PC-9 (cell line): ENCODE measurements around the gene LENG8. TPM values are rescaled to one million over a fixed set of nuclear protein-coding genes. Genes with fewer than 3 reads are reported as not detected.

Experiments used
- BruUV-seq: library from RNA; stranded (reverse); fragments of 400-500 nt; replicated peaks from 2 replicates; lab custom pipeline; 2021; lab: Mats Ljungman, UMichigan
- CTCF ChIA-PET: fragments of 300-600 bp; sonication (Branson Sonifier 250); formaldehyde crosslinking; loops from one replicate; lab custom pipeline; 2022; ENCODE audit warnings: antibody characterized with exemption; lab: Charles Lee
- POLR2A ChIA-PET: fragments of 300-600 bp; sonication (Branson Sonifier 250); formaldehyde crosslinking; loops from one replicate; lab custom pipeline; 2022; ENCODE audit warnings: antibody characterized with exemption; ENCODE audit not compliant: unreplicated experiment; lab: Charles Lee
- DNase-seq, 2 experiments: peaks; one replicate each; pipeline versions ENCODE4 v3.0.0 to v3.0.0-alpha.2; 2015 to 2022; ENCODE audit warnings: mixed read lengths in 1 of 2
- H2AFZ ChIP-seq: fragments of 200-600 bp; sonication (generic); 2 replicates; pipeline ENCODE4 v1.8.1; 2017; ENCODE audit warnings: antibody characterized with exemption
- H3F3A ChIP-seq: fragments of 200-600 bp; sonication (generic); 2 replicates; pipeline ENCODE4 v1.8.1; 2017; ENCODE audit warnings: antibody characterized with exemption, mild to moderate bottlenecking, low read depth; ENCODE audit not compliant: insufficient read depth
- H3K27ac ChIP-seq: fragments of 200-600 bp; sonication (generic); 2 replicates; pipeline ENCODE4 v1.6.1; 2016; ENCODE audit warnings: mixed run types
- H3K27me3 ChIP-seq: fragments of 200-600 bp; sonication (generic); 2 replicates; pipeline ENCODE4 v1.6.1; 2016; ENCODE audit warnings: low read depth, mixed run types; ENCODE audit not compliant: insufficient read depth
- H3K36me3 ChIP-seq: fragments of 200-600 bp; sonication (generic); 2 replicates; pipeline ENCODE4 v1.6.1; 2016; ENCODE audit warnings: low read depth, mixed run types
- H3K4me1 ChIP-seq: fragments of 200-600 bp; sonication (generic); replicated peaks from 2 replicates; pipeline ENCODE4 v1.6.1; 2016; ENCODE audit warnings: mixed run types; ENCODE audit not compliant: insufficient read depth
- H3K4me2 ChIP-seq: fragments of 200-600 bp; sonication (generic); 2 replicates; pipeline ENCODE4 v1.6.1; 2017; ENCODE audit warnings: mixed run types
- H3K4me3 ChIP-seq: fragments of 200-600 bp; sonication (generic); 2 replicates; pipeline ENCODE4 v1.6.1; 2016; ENCODE audit warnings: mixed run types
- H3K79me2 ChIP-seq: fragments of 200-600 bp; sonication (generic); 2 replicates; pipeline ENCODE4 v1.6.1; 2017; ENCODE audit warnings: low read depth, mixed run types
- H3K9me2 ChIP-seq: fragments of 200-600 bp; sonication (generic); 2 replicates; pipeline ENCODE4 v1.8.1; 2017; ENCODE audit warnings: mild to moderate bottlenecking; ENCODE audit not compliant: insufficient read depth
- H3K9me3 ChIP-seq: fragments of 200-600 bp; sonication (generic); 2 replicates; pipeline ENCODE4 v1.8.1; 2016; ENCODE audit warnings: low read depth; ENCODE audit not compliant: insufficient read depth
- H4K20me1 ChIP-seq: fragments of 200-600 bp; sonication (generic); 2 replicates; pipeline ENCODE4 v1.8.1; 2017; ENCODE audit not compliant: insufficient read depth
- EZH2 ChIP-seq: fragments of 200-600 bp; sonication (generic); IDR thresholded peaks from 2 replicates; pipeline ENCODE4 v1.8.0; 2017; ENCODE audit warnings: antibody characterized with exemption, low read depth
- intact Hi-C: fragments of 100-400 bp; cut with micrococcal nuclease; formaldehyde crosslinking; loops from one replicate; pipeline ENCODE4 v1.10.0; 2022; ENCODE audit not compliant: unreplicated experiment
- total RNA-seq: library from RNA; stranded (reverse); gene quantifications from 2 replicates; pipeline ENCODE4 v1.2.3, GENCODE V29; 2021
- TF ChIP-seq, protein P1 (sequence below): fragments of 200-600 bp; sonication (generic); conservative IDR thresholded peaks from 2 replicates; pipeline ENCODE4 v1.6.1; 2017; ENCODE audit warnings: mixed run types, antibody characterized with exemption, mild to moderate bottlenecking, moderate library complexity

LENG8 gene
- total RNA-seq, 1 experiment from 2014 or later = 274 TPM

DNA sequence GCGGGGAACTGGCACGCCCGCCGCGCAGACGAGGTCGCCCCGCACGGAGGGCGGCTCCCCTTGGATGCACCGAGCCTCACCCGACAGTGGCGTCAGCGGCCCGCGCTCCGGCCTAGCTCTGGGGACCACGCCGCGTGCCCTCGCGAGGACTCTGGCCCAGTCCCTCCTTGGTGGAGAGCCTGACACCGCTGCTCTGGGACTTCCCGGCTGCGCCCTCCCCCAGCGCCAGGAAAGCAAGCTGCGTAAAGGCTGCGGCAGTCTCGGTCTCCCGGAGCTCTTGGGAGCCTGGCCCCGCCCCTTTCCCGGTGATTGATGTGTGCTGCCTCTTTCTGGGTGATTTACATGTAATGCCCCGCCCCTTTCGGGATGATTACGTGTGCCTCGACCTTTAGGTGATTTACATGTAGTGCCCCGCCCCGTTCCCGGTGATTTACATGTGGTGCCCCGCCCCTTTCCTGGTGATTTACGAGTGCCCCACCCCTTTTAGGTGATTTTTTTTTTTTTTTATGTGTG lies 14.6 kb downstream of the LENG8 start, which contains the start of gene LENG9:
LENG9 (minus strand) TSS at position 248 of the 513 bp plus-strand sequence. CDS start 252 bp downstream, outside the sequence.
- H3K4me2 ChIP-seq = peak within 1 kb of the TSS; percentile 86
- H3K4me3 ChIP-seq = peak within 1 kb of the TSS; percentile 77
- CTCF ChIA-PET = interaction anchor here (0.7 to 1.0 kb wide), 2 partner anchors 9 to 1084 kb away, joined by 4 to 5 read pairs; partner anchors contain the start of gene CDC42EP5
- peaks cover 31% of the 10 kb centered on the region for H4K20me1 ChIP-seq
- H3K9me2 ChIP-seq = no peaks in the 10 kb centered on the region
- POLR2A ChIA-PET = interaction anchor here (0.5 to 1.5 kb wide), 10 partner anchors 15 to 1191 kb away, joined by 3 to 35 read pairs (median 4); partner anchors contain the start of genes LENG8 and MBOAT7
- H3K4me1 ChIP-seq = peaks cover 18% of the 10 kb centered on the region
- H3K27me3 ChIP-seq = no peaks in the 10 kb centered on the region
- no peaks in the 10 kb centered on the region for H3K9me3 ChIP-seq
- peak; percentile 97 to 99 for DNase-seq
- no TSS peak for BruUV-seq
- intact Hi-C loops = loop anchor here (1.0 to 10.0 kb wide), 7 partner anchors 14 to 1011 kb away; partner anchors contain the start of genes KMT5C, LENG8, MYADM and RDH13
- H3K79me2 ChIP-seq = peaks cover 35% of the 10 kb centered on the region
- peak within 1 kb of the TSS; percentile 77 for H2AFZ ChIP-seq
- H3K27ac ChIP-seq = peak within 1 kb of the TSS; percentile 89
- 0 out of 2 replicates have a peak, but pooled peaks cover 4% of the 10 kb centered on the region for H3K36me3 ChIP-seq
- H3F3A ChIP-seq = peaks cover 40% of the 10 kb centered on the region
- TF ChIP-seq, protein P1, sequence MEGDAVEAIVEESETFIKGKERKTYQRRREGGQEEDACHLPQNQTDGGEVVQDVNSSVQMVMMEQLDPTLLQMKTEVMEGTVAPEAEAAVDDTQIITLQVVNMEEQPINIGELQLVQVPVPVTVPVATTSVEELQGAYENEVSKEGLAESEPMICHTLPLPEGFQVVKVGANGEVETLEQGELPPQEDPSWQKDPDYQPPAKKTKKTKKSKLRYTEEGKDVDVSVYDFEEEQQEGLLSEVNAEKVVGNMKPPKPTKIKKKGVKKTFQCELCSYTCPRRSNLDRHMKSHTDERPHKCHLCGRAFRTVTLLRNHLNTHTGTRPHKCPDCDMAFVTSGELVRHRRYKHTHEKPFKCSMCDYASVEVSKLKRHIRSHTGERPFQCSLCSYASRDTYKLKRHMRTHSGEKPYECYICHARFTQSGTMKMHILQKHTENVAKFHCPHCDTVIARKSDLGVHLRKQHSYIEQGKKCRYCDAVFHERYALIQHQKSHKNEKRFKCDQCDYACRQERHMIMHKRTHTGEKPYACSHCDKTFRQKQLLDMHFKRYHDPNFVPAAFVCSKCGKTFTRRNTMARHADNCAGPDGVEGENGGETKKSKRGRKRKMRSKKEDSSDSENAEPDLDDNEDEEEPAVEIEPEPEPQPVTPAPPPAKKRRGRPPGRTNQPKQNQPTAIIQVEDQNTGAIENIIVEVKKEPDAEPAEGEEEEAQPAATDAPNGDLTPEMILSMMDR = no peak

DNA sequence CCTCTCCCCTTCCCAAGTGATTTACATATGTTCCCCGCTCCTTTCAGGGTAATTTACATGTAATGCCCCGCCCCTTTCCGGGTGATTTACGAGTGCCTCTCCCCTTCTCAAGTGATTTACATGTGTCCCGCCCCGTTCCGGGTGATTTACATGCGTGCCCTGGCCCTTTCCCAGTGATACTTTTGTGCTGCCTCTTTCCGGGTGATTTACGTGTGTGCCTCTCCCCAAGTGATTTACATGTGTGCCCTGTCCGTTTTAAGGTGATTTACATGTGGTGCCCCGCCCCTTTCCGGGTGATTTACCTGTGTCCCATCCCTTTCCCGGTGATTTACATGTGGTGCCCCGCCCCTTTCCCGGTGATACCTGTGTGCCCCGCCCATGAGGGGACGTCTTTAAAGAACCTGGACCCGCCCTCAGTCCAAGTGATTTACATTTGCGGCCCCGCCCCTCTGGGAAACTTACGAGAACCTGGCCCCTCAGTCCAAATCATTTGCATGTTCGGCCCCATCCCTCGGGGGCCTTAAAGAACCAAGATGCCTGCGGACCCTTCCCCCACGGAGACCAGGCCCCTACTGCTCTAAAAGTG lies 15.1 kb downstream of the LENG8 start:
- POLR2A ChIA-PET = interaction anchor here (0.5 to 1.2 kb wide), 6 partner anchors 16 to 1190 kb away, joined by 3 to 35 read pairs (median 4); partner anchors contain the start of gene LENG8
- Histone ChIP-seq H3K27me3 (no peaks in the 10 kb centered on the region), H4K20me1 (peaks cover 25% of the 10 kb centered on the region), H3K9me2 (no peaks in the 10 kb centered on the region), H3K36me3 (no peaks in the 10 kb centered on the region), H3K4me3 (peak overlapping the region; percentile 77), H3K79me2 (peaks cover 29% of the 10 kb centered on the region), H3K4me1 (peaks cover 20% of the 10 kb centered on the region), H2AFZ (peak overlapping the region; percentile 77), H3K4me2 (peak overlapping the region; percentile 86), H3F3A (peaks cover 38% of the 10 kb centered on the region), H3K27ac (peak overlapping the region; percentile 89), H3K9me3 (no peaks in the 10 kb centered on the region)
- DNase-seq = peak; percentile 99
- TF ChIP-seq EZH2 = no peak
- TF ChIP-seq, protein P1 = no peak
- no TSS peak for BruUV-seq
- CTCF ChIA-PET = interaction anchor here (0.7 to 1.0 kb wide), 2 partner anchors 9 to 1084 kb away, joined by 4 to 5 read pairs; partner anchors contain the start of gene CDC42EP5
- intact Hi-C loops = loop anchor here (1.0 to 10.0 kb wide), 5 partner anchors 33 to 1011 kb away; partner anchors contain the start of genes MYADM, RDH13 and ZNF628

DNA sequence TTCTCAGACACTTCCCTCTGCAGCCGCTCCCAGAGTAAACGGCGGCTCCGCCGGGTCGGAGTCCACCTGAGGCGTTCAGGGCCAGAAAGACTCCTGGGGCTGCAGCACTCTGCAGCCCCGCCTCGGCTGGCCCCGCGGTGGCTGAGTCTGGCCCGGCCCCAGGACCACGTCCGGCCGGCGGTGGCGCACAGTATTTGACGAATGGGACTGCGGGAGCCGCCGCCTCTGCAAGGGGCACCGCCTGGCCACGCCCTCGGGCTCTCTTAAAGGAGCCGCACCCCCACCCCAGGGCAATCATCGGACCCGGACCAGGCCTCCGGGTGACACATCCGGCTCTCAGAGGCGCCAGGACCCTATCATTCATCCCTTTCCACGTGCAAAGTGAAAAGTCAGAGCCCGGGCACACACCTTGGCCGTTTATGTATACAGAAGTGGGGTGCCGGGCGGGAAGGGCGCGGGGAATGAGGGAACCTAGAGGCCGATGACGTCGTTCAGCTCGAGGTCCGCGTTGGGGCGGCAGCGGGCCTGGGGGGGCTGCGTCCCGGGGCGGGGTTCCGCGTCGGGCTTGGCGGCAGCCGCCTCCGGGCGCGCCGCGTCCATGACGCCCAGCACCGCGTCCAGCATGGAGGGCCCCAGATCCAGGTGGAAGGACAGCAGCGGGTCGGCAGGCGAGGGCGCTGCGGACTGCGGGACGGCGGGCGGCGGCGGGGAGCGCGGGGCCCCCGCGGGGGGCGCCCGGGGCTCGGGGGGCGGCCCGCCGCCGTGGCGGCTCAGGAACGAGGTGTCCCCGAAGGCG lies 15.8 kb downstream of the LENG8 start:
- DNase-seq = peak; percentile 84 to 93
- H3K9me3 ChIP-seq = no peaks in the 10 kb centered on the region
- peak overlapping the region; percentile 89 for H3K27ac ChIP-seq
- H3F3A ChIP-seq = peaks cover 42% of the 10 kb centered on the region
- ChIA-PET POLR2A (no interaction called here), CTCF (interaction anchor here (0.5 kb wide), 1 partner anchor 126 kb away, joined by 8 read pairs; the partner anchor contains the start of gene LILRA4)
- no peaks in the 10 kb centered on the region for H3K9me2 ChIP-seq
- BruUV-seq = no TSS peak
- H3K4me1 ChIP-seq = peaks cover 23% of the 10 kb centered on the region
- peaks cover 21% of the 10 kb centered on the region for H4K20me1 ChIP-seq
- H3K79me2 ChIP-seq = peaks cover 24% of the 10 kb centered on the region
- no peaks in the 10 kb centered on the region for H3K36me3 ChIP-seq
- intact Hi-C loops = loop anchor here (1.0 to 10.0 kb wide), 5 partner anchors 34 to 1010 kb away; partner anchors contain the start of genes MYADM, RDH13 and ZNF628
- peaks cover 2% of the 10 kb centered on the region; the same call in 1 of the 2 replicates for H3K27me3 ChIP-seq
- peak overlapping the region; percentile 77 for H3K4me3 ChIP-seq
- no peak for TF ChIP-seq EZH2
- TF ChIP-seq, protein P1 = no peak
- H2AFZ ChIP-seq = peak overlapping the region; percentile 77
- H3K4me2 ChIP-seq = peak overlapping the region; percentile 86
